NCI-H1417 treated with DMSO at 0.1 percent for 48 hours (cell line): Measurements from ENCODE around the gene RNF123.

ENCODE experiments used
- DNase-seq: peaks from one replicate; lab custom pipeline; 2025; lab: John Stamatoyannopoulos, UW

The RNF123 gene

GRCh38 chr3:49703443-49703927, 14.1 kb downstream of the RNF123 start:
- no peak for DNase-seq

- no peak for DNase-seq
Observed at GRCh38 chr3:49703956-49704355, 14.6 kb downstream of the RNF123 start.

- DNase-seq: no peak
Observed at GRCh38 chr3:49704629-49705028, 15.3 kb downstream of the RNF123 start.

- DNase-seq: no peak
Observed at GRCh38 chr3:49705390-49705960, 16.1 kb downstream of the RNF123 start.

- no peak for DNase-seq
Observed at GRCh38 chr3:49706456-49707112, 17.2 kb downstream of the RNF123 start.

- DNase-seq: no peak
Observed at GRCh38 chr3:49707113-49707480, 17.7 kb downstream of the RNF123 start.

GRCh38 chr3:49709852-49710251, 20.5 kb downstream of the RNF123 start:
- DNase-seq: no peak

GRCh38 chr3:49711489-49711888, 22.1 kb downstream of the RNF123 start:
- DNase-seq: no peak

GRCh38 chr3:49712166-49712565, 22.8 kb downstream of the RNF123 start:
- no peak for DNase-seq

- DNase-seq: no peak
Observed at GRCh38 chr3:49712631-49713317, 23.4 kb downstream of the RNF123 start.

GRCh38 chr3:49713336-49714105, 24.2 kb downstream of the RNF123 start:
- DNase-seq: no peak

GRCh38 chr3:49714728-49715550, 25.6 kb downstream of the RNF123 start:
- no peak for DNase-seq

GRCh38 chr3:49715611-49716121, 26.3 kb downstream of the RNF123 start:
- no peak for DNase-seq

- DNase-seq: no peak
Observed at GRCh38 chr3:49716169-49716568, 26.8 kb downstream of the RNF123 start.

GRCh38 chr3:49716691-49717210, 27.4 kb downstream of the RNF123 start:
- DNase-seq: no peak

GRCh38 chr3:49717211-49717958, 28.0 kb downstream of the RNF123 start:
- DNase-seq: no peak

- no peak for DNase-seq
Observed at GRCh38 chr3:49717959-49718857, 28.9 kb downstream of the RNF123 start.

GRCh38 chr3:49718858-49719213, 29.5 kb downstream of the RNF123 start:
- DNase-seq: no peak

- DNase-seq: no peak
Observed at GRCh38 chr3:49719214-49719884, 30.0 kb downstream of the RNF123 start, which contains the start of gene AMIGO3. TSS of gene AMIGO3 (minus strand) at chr3:49719684. CDS start at chr3:49719465, 219 bp downstream.
